Tibial nerve (tissue), 4 donors: Measurements from ENCODE around the gene AMIGO2. TPM values are rescaled to one million over a fixed set of nuclear protein-coding genes. Genes with fewer than 3 reads are reported as not detected.
A peak's percentile ranks its signal among the peaks of the same experiment; 100 is the strongest.

Experiments used
- DNase-seq, 2 donors: peaks; one replicate each; pipeline ENCODE4 v3.0.0-alpha.2; 2019; ENCODE audit warnings: low spot score in 2 of 2
- H3K27ac ChIP-seq, 4 donors: fragments of 200-600 bp; sonication (generic) in 3 of 4; one replicate each; pipeline ENCODE4 v1.5.1; 2017 to 2019; ENCODE audit warnings: mild to moderate bottlenecking in 1 of 4
- H3K27me3 ChIP-seq, 2 donors: fragments of 200-600 bp; sonication (generic) in 1 of 2; one replicate each; pipeline versions ENCODE4 v1.5.1 to v1.6.0; 2017 to 2019
- H3K36me3 ChIP-seq, 3 donors: fragments of 200-600 bp; sonication (generic); one replicate each; pipeline ENCODE4 v1.5.1; 2018 to 2019
- H3K4me1 ChIP-seq, 4 donors: fragments of 200-600 bp; sonication (generic) in 3 of 4; one replicate each; pipeline ENCODE4 v1.5.1; 2017 to 2019
- H3K4me3 ChIP-seq, 4 donors: fragments of 200-600 bp; sonication (generic) in 3 of 4; one replicate each; pipeline ENCODE4 v1.5.1; 2017 to 2019; ENCODE audit warnings: mild to moderate bottlenecking in 1 of 4, moderate library complexity in 1 of 4
- H3K9me3 ChIP-seq, 4 donors: fragments of 200-600 bp; sonication (generic) in 3 of 4; one replicate each; pipeline ENCODE4 v1.5.1; 2017 to 2019
- CTCF ChIP-seq, 5 experiments: fragments of 200-600 bp in 3 of 5; fragments of 450-650 bp in 2 of 5; sonication (generic) in 3 of 5; IDR thresholded peaks; one replicate each; pipeline ENCODE4 v1.5.1; 2016 to 2019; ENCODE audit warnings: antibody characterized with exemption in 5 of 5, mild to moderate bottlenecking in 3 of 5, moderate library complexity in 2 of 5
- EP300 ChIP-seq, 2 donors: sonication (generic); formaldehyde crosslinking; IDR thresholded peaks; one replicate each; pipeline ENCODE4 v1.6.1; 2017; ENCODE audit warnings: antibody characterized with exemption in 2 of 2, mild to moderate bottlenecking in 1 of 2
- POLR2A ChIP-seq, 2 donors: fragments of 450-650 bp; IDR thresholded peaks; one replicate each; pipeline ENCODE4 v1.6.1; 2017; ENCODE audit warnings: antibody characterized with exemption in 2 of 2, mild to moderate bottlenecking in 2 of 2, moderate library complexity in 2 of 2
- WGBS, 2 donors: methylation state at CpG; one replicate each; pipeline ENCODE4 v1.1.5; 2018; 5-methylcytosine and 5-hydroxymethylcytosine counted together
- total RNA-seq, 4 donors: library from RNA; depleted of rRNA; stranded (reverse); fragments of >200 nt; gene quantifications; one replicate each; pipeline ENCODE4 v1.1.0, GENCODE V29; 2016

The AMIGO2 gene
- total RNA-seq, 4 donors from 2014 or later: 1.7 to 6.6 (median 3.1) TPM

DNA sequence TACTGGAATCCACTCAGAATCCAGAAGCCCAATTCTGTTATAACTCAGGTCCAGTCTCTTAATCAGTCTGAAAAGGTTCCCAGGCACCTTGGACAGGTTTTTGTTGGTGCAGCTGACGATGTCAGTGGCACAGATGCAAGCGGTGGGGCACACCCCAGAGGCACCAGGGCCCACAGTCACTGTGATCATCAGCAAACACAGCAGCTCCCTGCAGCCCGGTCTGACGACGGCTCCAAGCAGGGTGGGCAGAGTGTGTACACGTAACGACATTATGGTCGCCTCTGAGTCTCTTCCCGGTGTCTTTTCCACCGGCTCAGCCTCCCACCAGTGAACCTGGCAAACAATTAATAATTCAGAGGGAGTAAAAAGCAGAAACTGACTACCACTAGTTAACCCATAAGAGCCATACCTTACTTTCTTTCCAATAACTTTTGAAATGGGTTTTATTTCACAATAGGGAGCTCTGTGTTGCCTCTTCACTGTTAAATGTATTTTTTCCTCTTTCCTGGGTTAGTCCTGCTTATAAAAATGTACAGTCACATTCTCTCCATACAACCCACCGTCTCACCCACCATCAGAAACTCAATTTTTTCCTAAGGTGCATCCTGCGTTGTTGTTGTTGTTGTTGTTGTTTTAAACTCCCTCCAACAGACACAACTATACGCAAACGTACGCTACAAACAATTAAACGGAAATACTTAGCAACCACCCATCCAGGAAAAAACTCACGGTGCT lies 859 bp downstream of the AMIGO2 start:
- WGBS, 2 donors: 2 to 3% methylated on average over 17 of the region's 17 CpGs
- Histone ChIP-seq H3K4me1 (peaks cover 0 to 29% (median 11%) of the 10 kb centered on the region in 4 donors), H3K27me3 (no peaks in the 10 kb centered on the region), H3K27ac (peak overlapping the region in 3 of 4 donors; percentile 62 to 89 (median 89)), H3K4me3 (peak overlapping the region; percentile 58 to 84 (median 70)), H3K9me3 (no peaks in the 10 kb centered on the region), H3K36me3 (no peaks in the 10 kb centered on the region)
- no peak for DNase-seq
- TF ChIP-seq POLR2A (IDR thresholded peaks at IDR 0.05) (peak in 1 of 2 donors; percentile 6), CTCF (IDR thresholded peaks at IDR 0.05) (no peak), EP300 (IDR thresholded peaks at IDR 0.05) (no peak)

DNA sequence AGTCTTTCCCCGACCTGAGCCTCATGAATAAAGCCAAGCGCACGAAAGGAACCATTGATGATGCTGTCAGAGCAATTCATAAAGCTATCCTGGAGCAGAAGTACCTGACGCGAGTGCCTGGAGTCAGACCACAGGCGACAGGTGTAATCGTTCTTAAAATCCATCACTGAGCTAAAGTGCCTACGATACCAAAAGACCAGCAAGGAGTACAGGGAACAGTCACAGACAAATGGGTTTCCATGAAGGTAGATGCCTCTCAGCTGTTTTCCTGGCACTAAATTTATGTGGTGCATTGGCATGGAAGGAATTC lies 1.7 kb downstream of the AMIGO2 start:
- Histone ChIP-seq H3K9me3 (no peaks in the 10 kb centered on the region), H3K4me3 (peak overlapping the region in 1 of 4 donors; percentile 84), H3K27me3 (no peaks in the 10 kb centered on the region), H3K27ac (no peak overlapping the region), H3K36me3 (no peaks in the 10 kb centered on the region), H3K4me1 (peaks cover 0 to 24% (median 8%) of the 10 kb centered on the region in 4 donors)
- 96 to 99% methylated on average over 8 of the region's 8 CpGs for WGBS, 2 donors
- DNase-seq: no peak
- TF ChIP-seq CTCF (IDR thresholded peaks at IDR 0.05): no peak

DNA sequence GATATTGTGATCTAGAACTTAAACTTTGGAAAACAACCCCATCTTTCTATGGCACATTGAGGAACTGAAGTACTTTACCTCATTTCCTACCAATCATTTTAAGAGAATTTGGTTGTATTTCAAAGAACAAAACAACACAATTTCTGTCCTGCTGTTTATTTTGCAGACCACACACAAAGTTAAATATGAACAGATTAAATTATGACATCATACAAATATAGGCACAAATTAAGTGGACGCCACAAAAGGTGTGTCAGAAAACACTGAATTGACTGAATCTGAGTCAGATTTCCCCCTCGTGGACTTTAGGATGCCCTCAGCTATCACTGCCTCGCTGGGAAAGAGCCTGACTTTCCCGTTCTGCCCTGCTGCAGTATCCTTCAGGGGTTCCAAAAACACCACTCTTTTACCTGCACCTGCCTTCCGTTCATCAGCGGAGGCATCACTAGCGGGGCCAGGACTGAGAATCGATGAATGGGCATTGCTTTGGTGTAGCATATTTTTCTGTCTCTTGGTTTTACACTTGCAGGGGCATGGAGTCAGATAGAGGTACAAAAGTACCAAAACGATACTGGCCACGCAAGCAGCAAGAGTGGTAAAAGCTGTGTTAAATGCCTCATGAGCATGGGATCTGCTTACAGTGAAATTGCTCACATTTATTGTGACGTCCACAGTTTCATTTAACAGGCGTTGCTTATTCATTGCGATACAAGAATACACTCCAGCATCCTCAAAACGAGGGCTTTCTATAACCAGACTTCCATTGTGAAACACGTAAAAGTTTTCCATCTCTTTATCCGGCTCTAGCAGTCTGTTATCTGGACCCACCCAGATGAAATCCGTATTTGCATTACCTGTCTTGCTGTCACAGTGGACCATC lies 2.3 kb downstream of the AMIGO2 start:
- TF ChIP-seq EP300 (IDR thresholded peaks at IDR 0.05): no peak
- no peaks in the 10 kb centered on the region for H3K27me3 ChIP-seq
- H3K9me3 ChIP-seq: no peaks in the 10 kb centered on the region
- 86 to 92% methylated on average over 17 of the region's 17 CpGs for WGBS, 2 donors
- DNase-seq: no peak
- H3K27ac ChIP-seq: no peak overlapping the region
- peaks cover 0 to 23% (median 6%) of the 10 kb centered on the region in 4 donors for H3K4me1 ChIP-seq
- H3K4me3 ChIP-seq: no peak overlapping the region
- H3K36me3 ChIP-seq: no peaks in the 10 kb centered on the region

- Histone ChIP-seq H3K27ac (no peak overlapping the region), H3K9me3 (no peaks in the 10 kb centered on the region), H3K4me3 (no peak overlapping the region), H3K4me1 (peaks cover 0 to 13% (median 5%) of the 10 kb centered on the region in 4 donors), H3K36me3 (no peaks in the 10 kb centered on the region), H3K27me3 (no peaks in the 10 kb centered on the region)
- WGBS, 2 donors: 83 to 85% methylated on average over 7 of the region's 7 CpGs
- TF ChIP-seq POLR2A (IDR thresholded peaks at IDR 0.05) (no peak), CTCF (IDR thresholded peaks at IDR 0.05) (no peak), EP300 (IDR thresholded peaks at IDR 0.05) (no peak)
- DNase-seq: no peak
These were observed 4.3 kb downstream of the AMIGO2 start for GRCh38 chr12:47075192-47076084.

DNA sequence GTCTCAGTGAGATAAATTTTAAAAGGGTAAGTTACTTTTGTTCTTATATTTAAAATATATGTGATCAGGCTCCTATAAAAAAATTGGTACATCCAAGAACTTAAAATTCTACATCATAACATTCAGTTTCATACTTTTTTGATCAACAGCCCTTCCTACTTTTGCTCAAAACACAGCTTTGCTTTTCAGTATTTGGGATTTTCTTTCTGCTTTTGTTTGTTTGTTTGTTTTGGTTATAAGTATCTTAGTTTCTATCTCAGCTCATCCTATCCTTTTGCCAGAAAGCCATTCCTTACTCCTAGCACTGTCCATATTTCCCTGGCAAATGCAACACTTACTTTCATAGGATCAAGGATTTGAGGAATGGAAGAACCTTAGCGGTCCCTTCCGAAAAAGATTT lies 5.0 kb downstream of the AMIGO2 start:
- DNase-seq: no peak
- 96 to 97% methylated on average over 2 of the region's 2 CpGs for WGBS, 2 donors
- Histone ChIP-seq H3K9me3 (no peaks in the 10 kb centered on the region), H3K4me3 (no peak overlapping the region), H3K36me3 (no peaks in the 10 kb centered on the region), H3K27ac (no peak overlapping the region), H3K4me1 (peaks cover 0 to 16% (median 6%) of the 10 kb centered on the region in 4 donors), H3K27me3 (no peaks in the 10 kb centered on the region)
- TF ChIP-seq CTCF (IDR thresholded peaks at IDR 0.05): no peak
- no peak for TF ChIP-seq POLR2A (IDR thresholded peaks at IDR 0.05)
- TF ChIP-seq EP300 (IDR thresholded peaks at IDR 0.05): no peak
